SK-N-SH (cell line): Measurements from ENCODE around the gene BCAT1. TPM values are rescaled to one million over a fixed set of nuclear protein-coding genes. Genes with fewer than 3 reads are reported as not detected.

Experiments used
- CTCF ChIA-PET: fragments of 300-600, 350-600 bp; formaldehyde crosslinking; extraction: SDS; loops from one replicate; lab custom pipeline; 2021; lab: Yijun Ruan, JAX
- POLR2A ChIA-PET: fragments of 350-600 bp; sonication (Branson Sonifier 250); formaldehyde crosslinking; extraction: SDS; loops from one replicate; lab custom pipeline; 2020; ENCODE audit warnings: antibody characterized with exemption, inconsistent platforms; lab: Yijun Ruan, JAX
- DNase-seq: peaks from one replicate; pipeline ENCODE4 v3.0.0; 2012
- H2AFZ ChIP-seq: fragments of 200-600 bp; sonication (generic); 2 replicates; pipeline ENCODE4 v1.8.1; 2016; ENCODE audit warnings: antibody characterized with exemption, mild to moderate bottlenecking, low read depth
- H3F3A ChIP-seq: fragments of 200-600 bp; sonication (generic); replicated peaks from 2 replicates; pipeline ENCODE3; 2016; ENCODE audit warnings: antibody characterized with exemption, mild to moderate bottlenecking; ENCODE audit not compliant: insufficient read depth
- H3K27ac ChIP-seq, 2 experiments: fragments of 200-500 bp in 1 of 2; fragments of 200-600 bp in 1 of 2; sonication (Bioruptor generic) in 1 of 2; sonication (generic), shearing (Covaris generic) in 1 of 2; 2 replicates each; pipeline versions ENCODE4 v1.5.1 to v1.6.1; 2014 to 2016; ENCODE audit warnings: low read depth in 2 of 2, inconsistent platforms in 1 of 2, low read length in 1 of 2, mild to moderate bottlenecking in 1 of 2, mixed read lengths in 1 of 2
- H3K27me3 ChIP-seq: fragments of 200-600 bp; sonication (generic), shearing (Covaris generic); 2 replicates; pipeline ENCODE4 v1.6.1; 2016; ENCODE audit warnings: mixed run types; ENCODE audit not compliant: insufficient read depth
- H3K36me3 ChIP-seq, 2 experiments: fragments of 200-500 bp in 1 of 2; fragments of 200-600 bp in 1 of 2; sonication (Bioruptor generic) in 1 of 2; sonication (generic) in 1 of 2; replicated peaks in 1 of 2; 2 replicates each; pipeline versions ENCODE3 to v1.5.1; 2014 to 2016; ENCODE audit warnings: low read length in 1 of 2, mild to moderate bottlenecking in 1 of 2; ENCODE audit not compliant: insufficient read depth in 2 of 2, control insufficient read depth in 1 of 2
- H3K4me1 ChIP-seq, 2 experiments: fragments of 200-500 bp in 1 of 2; fragments of 200-600 bp in 1 of 2; sonication (Bioruptor generic) in 1 of 2; sonication (generic), shearing (Covaris generic) in 1 of 2; 2 replicates each; pipeline versions ENCODE4 v1.5.1 to v1.6.1; 2014 to 2016; ENCODE audit warnings: low read depth in 1 of 2, low read length in 1 of 2, mixed run types in 1 of 2; ENCODE audit not compliant: insufficient read depth in 2 of 2, control insufficient read depth in 1 of 2
- H3K4me2 ChIP-seq: fragments of 200-600 bp; sonication (generic), shearing (Covaris generic); 2 replicates; pipeline ENCODE4 v1.6.1; 2017; ENCODE audit warnings: mixed run types
- H3K4me3 ChIP-seq, 2 experiments: fragments of 200-500 bp in 1 of 2; fragments of 200-600 bp in 1 of 2; sonication (Bioruptor generic) in 1 of 2; sonication (generic), shearing (Covaris generic) in 1 of 2; 2 replicates each; pipeline versions ENCODE4 v1.5.1 to v1.8.1; 2014 to 2016; ENCODE audit warnings: low read depth in 2 of 2, inconsistent platforms in 1 of 2, low read length in 1 of 2, mild to moderate bottlenecking in 1 of 2, mixed read lengths in 1 of 2, moderate library complexity in 1 of 2
- H3K79me2 ChIP-seq: fragments of 200-600 bp; sonication (generic); 2 replicates; pipeline ENCODE4 v1.8.1; 2017; ENCODE audit warnings: mild to moderate bottlenecking; ENCODE audit not compliant: insufficient read depth
- H3K9ac ChIP-seq: fragments of 200-600 bp; sonication (generic); 2 replicates; pipeline ENCODE4 v1.6.1; 2017; ENCODE audit warnings: mixed run types
- H3K9me2 ChIP-seq: fragments of 200-600 bp; sonication (generic); 2 replicates; pipeline ENCODE4 v1.6.1; 2017; ENCODE audit warnings: mixed run types
- H3K9me3 ChIP-seq: fragments of 200-600 bp; sonication (generic); 2 replicates; pipeline ENCODE4 v1.6.1; 2017; ENCODE audit warnings: mixed run types, mild to moderate bottlenecking, moderate library complexity
- H4K20me1 ChIP-seq: fragments of 200-600 bp; sonication (generic); 2 replicates; pipeline ENCODE4 v1.6.1; 2017; ENCODE audit warnings: mild to moderate bottlenecking, mixed run types; ENCODE audit not compliant: insufficient read depth
- CHD2 ChIP-seq: fragments of 150-350 bp; IDR thresholded peaks from 2 replicates; pipeline ENCODE4 v1.6.1; 2018; ENCODE audit warnings: low read length; ENCODE audit not compliant: partially characterized antibody
- EP300 ChIP-seq, 2 experiments: IDR thresholded peaks; 2 replicates each; pipeline versions ENCODE4 v1.4.0 to v1.6.1; 2012; ENCODE audit warnings: borderline replicate concordance in 1 of 2, low read depth in 1 of 2, low read length in 1 of 2
- FOXJ3 ChIP-seq: sonication (generic); formaldehyde crosslinking; IDR thresholded peaks from 2 replicates; pipeline ENCODE4 v1.5.1; 2020; ENCODE audit warnings: mild to moderate bottlenecking, missing genetic modification reagents
- FOXM1 ChIP-seq: IDR thresholded peaks from 2 replicates; pipeline ENCODE4 v1.4.0; 2012; ENCODE audit warnings: low read depth, mild to moderate bottlenecking
- GATA2 ChIP-seq: sonication (generic); formaldehyde crosslinking; IDR thresholded peaks from 2 replicates; pipeline ENCODE4 v1.5.0; 2020; ENCODE audit warnings: mild to moderate bottlenecking, missing genetic modification reagents
- JUND ChIP-seq: IDR thresholded peaks from 2 replicates; pipeline ENCODE4 v1.4.0; 2012
- MXI1 ChIP-seq: IDR thresholded peaks from 2 replicates; pipeline ENCODE4 v1.6.1; 2012; ENCODE audit warnings: mild to moderate bottlenecking, low read depth, low read length, improper control_type of control experiment
- POLR2AphosphoS5 ChIP-seq: IDR thresholded peaks from 2 replicates; pipeline ENCODE4 v1.6.1; 2012; ENCODE audit warnings: low read depth, low read length
- RAD21 ChIP-seq: IDR thresholded peaks from 2 replicates; pipeline ENCODE4 v1.6.1; 2012; ENCODE audit warnings: mild to moderate bottlenecking, low read length
- TCF12 ChIP-seq: IDR thresholded peaks from 2 replicates; pipeline ENCODE4 v1.4.0; 2012
- USF2 ChIP-seq: fragments of 150-350 bp; IDR thresholded peaks from 2 replicates; pipeline ENCODE4 v1.6.1; 2017; ENCODE audit warnings: antibody characterized with exemption, low read length, low read depth, borderline replicate concordance
- YY1 ChIP-seq: IDR thresholded peaks from 2 replicates; pipeline ENCODE4 v1.4.0; 2012; ENCODE audit warnings: low read depth, mild to moderate bottlenecking
- WGBS: methylation state at CpG from one replicate; pipeline ENCODE4 v1.1.6; 2017; ENCODE audit warnings: low lambda C conversion rate; 5-methylcytosine and 5-hydroxymethylcytosine counted together
- polyA plus RNA-seq, 3 experiments: library from polyadenylated mRNA; depleted of rRNA; stranded (reverse); fragments of >200 nt; gene quantifications; 2 replicates each; pipeline ENCODE4 v1.2.3, GENCODE V29; 2012
- TF ChIP-seq, protein P1 (sequence below): fragments of 150-350 bp; IDR thresholded peaks from 2 replicates; pipeline ENCODE4 v1.6.1; 2016; ENCODE audit warnings: mild to moderate bottlenecking, low read depth, low read length

The BCAT1 gene
- polyA plus RNA-seq, 1 of the 3 experiments (the other 2 are of a cell fraction): 7.7 TPM

DNA sequence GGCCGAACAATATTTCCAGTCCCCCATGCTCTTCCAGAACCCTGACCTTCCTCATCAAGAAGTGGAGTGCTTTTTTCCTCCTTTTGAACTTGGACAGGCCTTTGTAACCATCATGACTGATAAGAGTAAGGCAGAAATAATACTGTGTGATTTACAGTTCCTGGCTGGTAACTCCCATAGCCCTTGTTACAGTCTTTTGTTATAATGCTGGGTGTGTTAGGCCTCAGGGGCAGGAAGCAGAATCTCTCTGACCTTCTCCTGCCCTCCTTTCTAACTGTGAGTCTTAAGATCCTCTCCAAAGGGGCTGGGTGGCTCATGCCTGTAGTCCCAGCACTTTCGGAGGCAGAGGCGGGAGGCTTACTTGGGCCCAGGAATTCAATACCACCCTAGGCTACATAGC, 59.5 kb downstream of the BCAT1 start:
- H3K9me2 ChIP-seq: no peaks in the 10 kb centered on the region
- H3K79me2 ChIP-seq: peaks cover 36% of the 10 kb centered on the region
- H3K27ac ChIP-seq: peak overlapping the region in 1 of 2 experiments; percentile 58; a peak in 2 of 4 replicates
- no peak overlapping the region for H3K9ac ChIP-seq
- no peak for TF ChIP-seq MXI1
- TF ChIP-seq FOXM1: no peak
- H3K27me3 ChIP-seq: no peaks in the 10 kb centered on the region
- DNase-seq: no peak
- peaks cover 0 to 39% of the 10 kb centered on the region in 2 experiments for H3K36me3 ChIP-seq
- H4K20me1 ChIP-seq: peaks cover 3% of the 10 kb centered on the region; the same call in 1 of the 2 replicates
- peaks cover 3 to 9% of the 10 kb centered on the region in 2 experiments; a peak in 3 of 4 replicates for H3K4me1 ChIP-seq
- POLR2A ChIA-PET: no interaction called here
- H3K4me2 ChIP-seq: no peak overlapping the region
- CTCF ChIA-PET: interaction anchor here (0.8 kb wide), 1 partner anchor 57 kb away, joined by 3 read pairs; no protein-coding TSS in a partner anchor
- peaks cover 8% of the 10 kb centered on the region for H3F3A ChIP-seq
- 98% methylated on average over 3 of the region's 3 CpGs for WGBS
- H3K4me3 ChIP-seq: no peak overlapping the region
- H3K9me3 ChIP-seq: no peaks in the 10 kb centered on the region
- H2AFZ ChIP-seq: no peak overlapping the region

DNA sequence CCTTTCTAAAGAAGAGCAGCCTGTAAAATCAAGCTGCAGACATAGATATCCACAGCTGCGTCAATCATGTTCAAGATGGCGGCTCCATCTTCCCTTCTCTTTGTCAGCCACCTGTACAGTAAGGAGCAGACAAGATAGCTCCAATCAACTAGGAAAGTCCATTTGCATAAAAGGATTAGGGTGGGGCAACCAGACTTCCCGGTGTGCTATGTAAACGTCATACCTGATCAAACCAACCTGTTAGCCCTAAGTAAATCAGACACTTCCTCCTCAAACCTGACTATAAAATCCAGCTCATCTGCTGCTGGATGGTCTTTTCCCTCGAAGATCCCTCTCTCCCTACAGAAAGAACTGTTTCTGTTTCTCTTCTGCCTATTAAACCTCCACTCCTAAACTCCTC, 60.1 kb downstream of the BCAT1 start:
- Histone ChIP-seq H3K9me2 (no peaks in the 10 kb centered on the region), H3K4me1 (peaks cover 0 to 7% of the 10 kb centered on the region in 2 experiments; a peak in 2 of 4 replicates), H3K9me3 (no peaks in the 10 kb centered on the region), H2AFZ (no peak overlapping the region), H3K27me3 (no peaks in the 10 kb centered on the region), H3K4me3 (no peak overlapping the region), H3K36me3 (peaks cover 0 to 40% of the 10 kb centered on the region in 2 experiments), H4K20me1 (peaks cover 3% of the 10 kb centered on the region; the same call in 1 of the 2 replicates), H3K27ac (no peak overlapping the region), H3K79me2 (peaks cover 35% of the 10 kb centered on the region), H3F3A (peaks cover 8% of the 10 kb centered on the region), H3K9ac (no peak overlapping the region), H3K4me2 (no peak overlapping the region)
- ChIA-PET POLR2A (no interaction called here), CTCF (no interaction called here)
- DNase-seq: no peak
- TF ChIP-seq CHD2 (no peak), JUND (no peak), FOXJ3 (CRISPR knock-in tag) (no peak), POLR2AphosphoS5 (no peak), YY1 (no peak), USF2 (no peak)
- 86% methylated on average over 5 of the region's 5 CpGs for WGBS

GRCh38 chr12:24884911-24885310, 64.0 kb downstream of the BCAT1 start:
- Histone ChIP-seq H2AFZ (no peak overlapping the region), H3K9me2 (no peaks in the 10 kb centered on the region), H4K20me1 (peaks cover 3% of the 10 kb centered on the region; the same call in 1 of the 2 replicates), H3K4me1 (peaks cover 0 to 7% of the 10 kb centered on the region in 2 experiments; a peak in 2 of 4 replicates), H3K4me3 (no peak overlapping the region), H3K27ac (no peak overlapping the region), H3K9ac (no peak overlapping the region), H3K27me3 (no peaks in the 10 kb centered on the region), H3K36me3 (peaks cover 0 to 33% of the 10 kb centered on the region in 2 experiments), H3K79me2 (peaks cover 43% of the 10 kb centered on the region), H3K9me3 (no peaks in the 10 kb centered on the region), H3K4me2 (no peak overlapping the region), H3F3A (peaks cover 13% of the 10 kb centered on the region)
- TF ChIP-seq TCF12 (no peak), MXI1 (no peak), RAD21 (no peak; the same call in 1 of the 2 replicates), GATA2 (CRISPR knock-in tag) (peak; percentile 71; the same call in 1 of the 2 replicates), EP300 (IDR thresholded peaks at IDR 0.05; ENCODE audit: borderline replicate concordance in 1 of 2, low read depth in 1 of 2, low read length in 1 of 2) (peak in 1 of 2 experiments; percentile 13; a peak in 1 of 4 replicates)
- TF ChIP-seq, protein P1, sequence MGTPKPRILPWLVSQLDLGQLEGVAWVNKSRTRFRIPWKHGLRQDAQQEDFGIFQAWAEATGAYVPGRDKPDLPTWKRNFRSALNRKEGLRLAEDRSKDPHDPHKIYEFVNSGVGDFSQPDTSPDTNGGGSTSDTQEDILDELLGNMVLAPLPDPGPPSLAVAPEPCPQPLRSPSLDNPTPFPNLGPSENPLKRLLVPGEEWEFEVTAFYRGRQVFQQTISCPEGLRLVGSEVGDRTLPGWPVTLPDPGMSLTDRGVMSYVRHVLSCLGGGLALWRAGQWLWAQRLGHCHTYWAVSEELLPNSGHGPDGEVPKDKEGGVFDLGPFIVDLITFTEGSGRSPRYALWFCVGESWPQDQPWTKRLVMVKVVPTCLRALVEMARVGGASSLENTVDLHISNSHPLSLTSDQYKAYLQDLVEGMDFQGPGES: no peak
- WGBS: 85% methylated on average over 3 of the region's 3 CpGs
- ChIA-PET CTCF (no interaction called here), POLR2A (no interaction called here)
- no peak for DNase-seq
